SJSA1 (cell line): Measurements from ENCODE around the gene CREB3. TPM values are rescaled to one million over a fixed set of nuclear protein-coding genes. Genes with fewer than 3 reads are reported as not detected.
A peak's percentile ranks its signal among the peaks of the same experiment; 100 is the strongest.

Source experiments
- DNase-seq, 2 experiments: peaks; one replicate each; pipeline ENCODE4 v3.0.0-alpha.2; 2015 to 2020; ENCODE audit warnings: low spot score in 2 of 2, low read depth in 1 of 2
- H3K27ac ChIP-seq: fragments of 250-450 bp; sonication (Bioruptor Pico); 2 replicates; pipeline ENCODE4 v1.5.1; 2020; ENCODE audit warnings: mild to moderate bottlenecking, moderate library complexity
- H3K27me3 ChIP-seq: fragments of 250-450 bp; sonication (Bioruptor Pico); replicated peaks from 2 replicates; pipeline ENCODE4 v1.5.1; 2020; ENCODE audit warnings: mild to moderate bottlenecking, moderate library complexity
- H3K36me3 ChIP-seq: fragments of 250-450 bp; sonication (Bioruptor Pico); 2 replicates; pipeline ENCODE4 v1.5.1; 2020; ENCODE audit warnings: mild to moderate bottlenecking
- H3K4me1 ChIP-seq: fragments of 250-450 bp; sonication (Bioruptor Pico); replicated peaks from 2 replicates; pipeline ENCODE4 v1.6.1; 2021; ENCODE audit warnings: mild to moderate bottlenecking
- H3K4me3 ChIP-seq: fragments of 250-450 bp; sonication (Bioruptor Pico); 2 replicates; pipeline ENCODE4 v1.5.1; 2020; ENCODE audit warnings: mild to moderate bottlenecking
- H3K9me3 ChIP-seq: fragments of 250-450 bp; sonication (Bioruptor Pico); replicated peaks from 2 replicates; pipeline ENCODE4 v1.5.1; 2020; ENCODE audit warnings: mild to moderate bottlenecking
- total RNA-seq: library from RNA; depleted of rRNA; stranded (reverse); fragments of >200 nt; shearing (Covaris generic); gene quantifications from 2 replicates; pipeline ENCODE4 v1.2.3, GENCODE V29; 2014

The CREB3 gene
- total RNA-seq, 1 experiment from 2014 or later = 39.2 TPM

GRCh38 chr9:35755071-35755470 lies 22.6 kb downstream of the CREB3 start:
- Histone ChIP-seq H3K27ac (no peak overlapping the region), H3K4me1 (peaks cover 1% of the 10 kb centered on the region), H3K36me3 (no peaks in the 10 kb centered on the region), H3K9me3 (no peaks in the 10 kb centered on the region), H3K4me3 (no peak overlapping the region), H3K27me3 (no peaks in the 10 kb centered on the region)
- DNase-seq = no peak

- H3K4me3 ChIP-seq = no peak overlapping the region
- no peak for DNase-seq
Measured at GRCh38 chr9:35756275-35757225, 24.1 kb downstream of the CREB3 start.

GRCh38 chr9:35757226-35757891 lies 24.9 kb downstream of the CREB3 start:
- H3K4me1 ChIP-seq = no peaks in the 10 kb centered on the region
- H3K4me3 ChIP-seq = no peak overlapping the region
- DNase-seq = no peak
- no peak overlapping the region for H3K27ac ChIP-seq
- no peaks in the 10 kb centered on the region for H3K36me3 ChIP-seq
- no peaks in the 10 kb centered on the region for H3K27me3 ChIP-seq
- no peaks in the 10 kb centered on the region for H3K9me3 ChIP-seq

More at GRCh38 chr9:35756275-35757225, 24.1 kb downstream of the CREB3 start:
- Histone ChIP-seq H3K4me1 (no peaks in the 10 kb centered on the region), H3K9me3 (no peaks in the 10 kb centered on the region), H3K27ac (no peak overlapping the region), H3K27me3 (no peaks in the 10 kb centered on the region), H3K36me3 (no peaks in the 10 kb centered on the region)

- H3K36me3 ChIP-seq = no peaks in the 10 kb centered on the region
- no peaks in the 10 kb centered on the region for H3K27me3 ChIP-seq
- H3K4me3 ChIP-seq = no peak overlapping the region
- no peaks in the 10 kb centered on the region for H3K9me3 ChIP-seq
- DNase-seq = no peak
- H3K27ac ChIP-seq = no peak overlapping the region
- H3K4me1 ChIP-seq = no peaks in the 10 kb centered on the region
Measured at GRCh38 chr9:35757892-35758275, 25.4 kb downstream of the CREB3 start.

GRCh38 chr9:35758475-35759050 lies 26.1 kb downstream of the CREB3 start:
- Histone ChIP-seq H3K4me3 (no peak overlapping the region), H3K9me3 (no peaks in the 10 kb centered on the region), H3K27ac (no peak overlapping the region), H3K4me1 (no peaks in the 10 kb centered on the region), H3K27me3 (no peaks in the 10 kb centered on the region), H3K36me3 (no peaks in the 10 kb centered on the region)
- no peak for DNase-seq

- H3K4me1 ChIP-seq = no peaks in the 10 kb centered on the region
- H3K27me3 ChIP-seq = no peaks in the 10 kb centered on the region
- H3K27ac ChIP-seq = no peak overlapping the region
- H3K36me3 ChIP-seq = no peaks in the 10 kb centered on the region
- no peak for DNase-seq
- H3K9me3 ChIP-seq = no peaks in the 10 kb centered on the region
- no peak overlapping the region for H3K4me3 ChIP-seq
Measured at GRCh38 chr9:35759795-35760194, 27.3 kb downstream of the CREB3 start.

GRCh38 chr9:35760651-35761050 lies 28.2 kb downstream of the CREB3 start:
- no peaks in the 10 kb centered on the region for H3K9me3 ChIP-seq
- H3K4me3 ChIP-seq = no peak overlapping the region
- no peaks in the 10 kb centered on the region for H3K4me1 ChIP-seq
- DNase-seq = peak in 1 of 2 experiments; percentile 2
- H3K27ac ChIP-seq = no peak overlapping the region
- no peaks in the 10 kb centered on the region for H3K36me3 ChIP-seq
- no peaks in the 10 kb centered on the region for H3K27me3 ChIP-seq

GRCh38 chr9:35763181-35763580 lies 30.7 kb downstream of the CREB3 start:
- H3K9me3 ChIP-seq = no peaks in the 10 kb centered on the region

GRCh38 chr9:35763803-35764202 lies 31.3 kb downstream of the CREB3 start:
- Histone ChIP-seq H3K4me1 (no peaks in the 10 kb centered on the region), H3K27me3 (no peaks in the 10 kb centered on the region), H3K36me3 (no peaks in the 10 kb centered on the region), H3K9me3 (no peaks in the 10 kb centered on the region), H3K27ac (no peak overlapping the region), H3K4me3 (no peak overlapping the region)
- no peak for DNase-seq

More at GRCh38 chr9:35763181-35763580, 30.7 kb downstream of the CREB3 start:
- DNase-seq = no peak
- Histone ChIP-seq H3K36me3 (no peaks in the 10 kb centered on the region), H3K4me3 (no peak overlapping the region), H3K4me1 (no peaks in the 10 kb centered on the region), H3K27ac (no peak overlapping the region), H3K27me3 (no peaks in the 10 kb centered on the region)

GRCh38 chr9:35766997-35767396 lies 34.5 kb downstream of the CREB3 start:
- Histone ChIP-seq H3K27ac (no peak overlapping the region), H3K9me3 (no peaks in the 10 kb centered on the region), H3K36me3 (no peaks in the 10 kb centered on the region), H3K4me3 (no peak overlapping the region), H3K4me1 (no peaks in the 10 kb centered on the region), H3K27me3 (no peaks in the 10 kb centered on the region)
- DNase-seq = no peak

- Histone ChIP-seq H3K27me3 (no peaks in the 10 kb centered on the region), H3K36me3 (no peaks in the 10 kb centered on the region), H3K27ac (no peak overlapping the region), H3K4me1 (no peaks in the 10 kb centered on the region), H3K9me3 (no peaks in the 10 kb centered on the region), H3K4me3 (no peak overlapping the region)
- DNase-seq = no peak
Measured at GRCh38 chr9:35767458-35767857, 35.0 kb downstream of the CREB3 start.

- no peak overlapping the region for H3K27ac ChIP-seq
- H3K36me3 ChIP-seq = no peaks in the 10 kb centered on the region
- DNase-seq = no peak
- no peaks in the 10 kb centered on the region for H3K9me3 ChIP-seq
- H3K4me1 ChIP-seq = no peaks in the 10 kb centered on the region
- H3K27me3 ChIP-seq = no peaks in the 10 kb centered on the region
- no peak overlapping the region for H3K4me3 ChIP-seq
Measured at GRCh38 chr9:35769763-35770162, 37.3 kb downstream of the CREB3 start.

GRCh38 chr9:35771075-35771433 lies 38.6 kb downstream of the CREB3 start:
- H3K9me3 ChIP-seq = no peaks in the 10 kb centered on the region
- no peaks in the 10 kb centered on the region for H3K27me3 ChIP-seq
- H3K4me1 ChIP-seq = no peaks in the 10 kb centered on the region
- H3K4me3 ChIP-seq = no peak overlapping the region
- DNase-seq = no peak
- no peaks in the 10 kb centered on the region for H3K36me3 ChIP-seq
- H3K27ac ChIP-seq = no peak overlapping the region

GRCh38 chr9:35771534-35771933 lies 39.1 kb downstream of the CREB3 start:
- DNase-seq = no peak
- Histone ChIP-seq H3K4me3 (no peak overlapping the region), H3K4me1 (no peaks in the 10 kb centered on the region), H3K27ac (no peak overlapping the region), H3K9me3 (no peaks in the 10 kb centered on the region), H3K27me3 (no peaks in the 10 kb centered on the region), H3K36me3 (no peaks in the 10 kb centered on the region)
